HepG2 (cell line): ENCODE results near the gene ST8SIA2. TPM values are rescaled to one million over a fixed set of nuclear protein-coding genes. Genes with fewer than 3 reads are reported as not detected.

Experiments used
- ATAC-seq: fragments of 200-7000 bp; cut with Tn5 transposase; 3 replicates; pipeline ENCODE4 v1.9.1; 2020; ENCODE audit warnings: mild to moderate bottlenecking, moderate library complexity
- BruUV-seq: library from RNA; stranded (reverse); fragments of 400-500 nt; replicated peaks from 2 replicates; lab custom pipeline; 2021; lab: Mats Ljungman, UMichigan
- CTCF ChIA-PET: fragments of 300-600 bp; formaldehyde crosslinking; extraction: SDS; loops from one replicate; lab custom pipeline; 2021; ENCODE audit warnings: low total read pairs, inconsistent platforms, low intra/inter-chr PET ratio; lab: Yijun Ruan, JAX
- POLR2A ChIA-PET: fragments of 350-600 bp; sonication (Branson Sonifier 250); formaldehyde crosslinking; loops from one replicate; lab custom pipeline; 2020; ENCODE audit warnings: antibody characterized with exemption, inconsistent platforms; lab: Yijun Ruan, JAX
- DNase-seq: peaks from one replicate; pipeline ENCODE4 v3.0.0-alpha.2; 2015; ENCODE audit warnings: low spot score
- FAIRE-seq: peaks from 3 replicates; lab custom pipeline; 2011; peaks lifted over from hg19 to GRCh38; lab: Jason Lieb, UNC
- H2AFZ ChIP-seq: one replicate; pipeline ENCODE4 v1.6.1; 2011; ENCODE audit warnings: low read length, inconsistent platforms
- H3K27ac ChIP-seq: fragments of 300-600 bp; 3 replicates; pipeline ENCODE4 v1.8.0; 2011; ENCODE audit warnings: mixed run types, mild to moderate bottlenecking, mixed read lengths, low read length, inconsistent platforms; ENCODE audit not compliant: insufficient read depth; ENCODE audit errors: extremely low read length
- H3K27me3 ChIP-seq, 2 experiments: fragments of 200-600 bp in 1 of 2; 2 replicates in 1 of 2; 3 replicates in 1 of 2; pipeline versions ENCODE4 v1.6.0 to v1.8.0; 2011; ENCODE audit warnings: low read length in 2 of 2, mild to moderate bottlenecking in 2 of 2, moderate library complexity in 2 of 2, inconsistent platforms in 1 of 2; ENCODE audit not compliant: insufficient read depth in 2 of 2, control insufficient read depth in 1 of 2
- H3K36me3 ChIP-seq, 2 experiments: fragments of 200-600 bp in 1 of 2; replicated peaks in 1 of 2; 2 replicates in 1 of 2; 3 replicates in 1 of 2; pipeline versions ENCODE4 v1.5.1 to v1.8.0; 2011; ENCODE audit warnings: low read length in 2 of 2, inconsistent platforms in 1 of 2; ENCODE audit not compliant: insufficient read depth in 2 of 2, control insufficient read depth in 1 of 2
- H3K4me1 ChIP-seq: 2 replicates; pipeline ENCODE4 v1.5.1; 2012; ENCODE audit warnings: low read length, inconsistent platforms; ENCODE audit not compliant: insufficient read depth
- H3K4me2 ChIP-seq: 2 replicates; pipeline ENCODE4 v1.6.0; 2011; ENCODE audit warnings: low read depth, low read length, inconsistent platforms
- H3K4me3 ChIP-seq, 3 experiments: fragments of 200-600 bp in 1 of 3; sonication (generic), shearing (Covaris generic) in 1 of 3; replicated peaks in 1 of 3; 2 replicates each; pipeline ENCODE4 v1.5.1; 2011 to 2016; ENCODE audit warnings: low read length in 3 of 3, inconsistent platforms in 2 of 3, low read depth in 2 of 3, mild to moderate bottlenecking in 2 of 3, control low read depth in 1 of 3, mixed read lengths in 1 of 3; ENCODE audit not compliant: insufficient read depth in 1 of 3
- H3K79me2 ChIP-seq: one replicate; pipeline ENCODE4 v1.6.1; 2011; ENCODE audit warnings: low read length, inconsistent platforms; ENCODE audit not compliant: insufficient read depth
- H3K9ac ChIP-seq: 2 replicates; pipeline ENCODE4 v1.6.0; 2011; ENCODE audit warnings: mild to moderate bottlenecking, low read depth, low read length, inconsistent platforms; ENCODE audit not compliant: insufficient read depth
- H3K9me3 ChIP-seq: 2 replicates; pipeline ENCODE4 v1.5.1; 2012; ENCODE audit warnings: mild to moderate bottlenecking, low read length
- H4K20me1 ChIP-seq: 2 replicates; pipeline ENCODE4 v1.6.0; 2011; ENCODE audit warnings: inconsistent platforms, mild to moderate bottlenecking, low read length, moderate library complexity; ENCODE audit not compliant: insufficient read depth
- BORCS8-MEF2B ChIP-seq: sonication (generic); formaldehyde crosslinking; IDR thresholded peaks from 2 replicates; pipeline ENCODE4 v1.8.0; 2022; ENCODE audit warnings: mild to moderate bottlenecking, missing genetic modification reagents
- GATAD2A ChIP-seq: IDR thresholded peaks from 2 replicates; pipeline ENCODE4 v1.6.1; 2016
- IRX3 ChIP-seq: sonication (generic); formaldehyde crosslinking; IDR thresholded peaks from 2 replicates; pipeline ENCODE4 v1.8.1; 2023; ENCODE audit warnings: mild to moderate bottlenecking, low read depth, missing genetic modification reagents, borderline replicate concordance
- MAFK ChIP-seq, 2 experiments: IDR thresholded peaks in 1 of 2; conservative IDR thresholded peaks in 1 of 2; 2 replicates each; pipeline ENCODE4 v1.6.1; 2011; ENCODE audit warnings: improper control_type of control experiment in 2 of 2, low read length in 2 of 2
- RAD21 ChIP-seq: fragments of 450-650 bp; formaldehyde crosslinking; IDR thresholded peaks from 2 replicates; pipeline ENCODE4 v1.5.0; 2020; ENCODE audit warnings: mild to moderate bottlenecking
- RFXAP ChIP-seq: sonication (generic); formaldehyde crosslinking; IDR thresholded peaks from 2 replicates; pipeline ENCODE4 v1.4.0; 2020; ENCODE audit warnings: missing genetic modification reagents, borderline replicate concordance
- SRY ChIP-seq: sonication (generic); formaldehyde crosslinking; IDR thresholded peaks from 2 replicates; pipeline ENCODE4 v1.8.0; 2022; ENCODE audit warnings: mild to moderate bottlenecking, missing genetic modification reagents
- ZBTB1 ChIP-seq: sonication (generic); formaldehyde crosslinking; IDR thresholded peaks from 2 replicates; pipeline ENCODE4 v1.4.0; 2020; ENCODE audit warnings: missing genetic modification reagents, borderline replicate concordance
- ZNF20 ChIP-seq: sonication (generic); formaldehyde crosslinking; IDR thresholded peaks from 2 replicates; pipeline ENCODE4 v1.4.0; 2020; ENCODE audit warnings: mild to moderate bottlenecking, moderate library complexity, missing genetic modification reagents
- ZNF224 ChIP-seq: sonication (generic); formaldehyde crosslinking; IDR thresholded peaks from 2 replicates; pipeline ENCODE4 v1.5.0; 2020; ENCODE audit warnings: mild to moderate bottlenecking, missing genetic modification reagents
- ZNF331 ChIP-seq: sonication (generic); formaldehyde crosslinking; IDR thresholded peaks from 2 replicates; pipeline ENCODE4 v1.4.0; 2020; ENCODE audit warnings: missing genetic modification reagents
- ZNF460 ChIP-seq: sonication (generic); formaldehyde crosslinking; IDR thresholded peaks from 2 replicates; pipeline ENCODE4 v1.5.1; 2020; ENCODE audit warnings: missing genetic modification reagents, mild to moderate bottlenecking, borderline replicate concordance
- ZNF577 ChIP-seq: sonication (generic); formaldehyde crosslinking; IDR thresholded peaks from 2 replicates; pipeline ENCODE4 v1.4.0; 2020; ENCODE audit warnings: mild to moderate bottlenecking, low read depth, missing genetic modification reagents, borderline replicate concordance
- ZNF703 ChIP-seq: sonication (generic); formaldehyde crosslinking; IDR thresholded peaks from 2 replicates; pipeline ENCODE4 v1.5.1; 2020; ENCODE audit warnings: missing genetic modification reagents, mild to moderate bottlenecking, moderate library complexity, borderline replicate concordance
- ZNF878 ChIP-seq: sonication (generic); formaldehyde crosslinking; IDR thresholded peaks from 2 replicates; pipeline ENCODE4 v1.8.1; 2023; ENCODE audit warnings: mild to moderate bottlenecking, missing genetic modification reagents, moderate library complexity
- WGBS: methylation state at CpG from one replicate; pipeline ENCODE4 v1.1.6; 2017; ENCODE audit warnings: low lambda C conversion rate; 5-methylcytosine and 5-hydroxymethylcytosine counted together
- in situ Hi-C: cut with HindIII; loops from 2 replicates; pipeline ENCODE4 v1.10.0; 2017; ENCODE audit warnings: low pct_unique_long_range_greater_than_20kb; ENCODE audit not compliant: extremely low pct_ligation_motif_present
- intact Hi-C: fragments of 100-400 bp; cut with micrococcal nuclease; formaldehyde crosslinking; loops from one replicate; pipeline ENCODE4 v1.10.0; 2022; ENCODE audit not compliant: unreplicated experiment
- polyA plus RNA-seq, 8 experiments: library from polyadenylated mRNA; depleted of rRNA in 3 of 8; stranded (reverse) in 7 of 8; unstranded in 1 of 8; fragments of >200 nt; fragmentation: Illumina TruSeq in 4 of 8; extraction: Trizol in 4 of 8; gene quantifications; 2 replicates each; pipeline versions ENCODE4 v1.2.1 to v1.2.3, GENCODE V29; 2011 to 2016; ENCODE audit warnings: low read depth in 4 of 8, missing spikeins in 1 of 8, mixed read lengths in 1 of 8; ENCODE audit not compliant: insufficient read depth in 1 of 8
- total RNA-seq, 5 experiments: library from RNA; depleted of rRNA; stranded (reverse); fragments of >200 nt; fragmentation: Illumina TruSeq; extraction: Trizol; gene quantifications; 2 replicates each; pipeline ENCODE4 v1.2.3, GENCODE V29; 2016; ENCODE audit warnings: low read depth in 1 of 5
- TF ChIP-seq, protein P1 (sequence below): sonication (generic); formaldehyde crosslinking; IDR thresholded peaks from 2 replicates; pipeline ENCODE4 v1.5.0; 2020; ENCODE audit warnings: missing genetic modification reagents
- TF ChIP-seq, protein P2 (sequence below): sonication (generic); formaldehyde crosslinking; IDR thresholded peaks from 2 replicates; pipeline ENCODE4 v1.4.0; 2020; ENCODE audit warnings: mild to moderate bottlenecking, missing genetic modification reagents

Gene ST8SIA2
- total and polyA plus RNA-seq, 2 of the 13 experiments (the other 11 are each of a cell fraction or from before 2014, with no cell fraction given), result not detected

DNA sequence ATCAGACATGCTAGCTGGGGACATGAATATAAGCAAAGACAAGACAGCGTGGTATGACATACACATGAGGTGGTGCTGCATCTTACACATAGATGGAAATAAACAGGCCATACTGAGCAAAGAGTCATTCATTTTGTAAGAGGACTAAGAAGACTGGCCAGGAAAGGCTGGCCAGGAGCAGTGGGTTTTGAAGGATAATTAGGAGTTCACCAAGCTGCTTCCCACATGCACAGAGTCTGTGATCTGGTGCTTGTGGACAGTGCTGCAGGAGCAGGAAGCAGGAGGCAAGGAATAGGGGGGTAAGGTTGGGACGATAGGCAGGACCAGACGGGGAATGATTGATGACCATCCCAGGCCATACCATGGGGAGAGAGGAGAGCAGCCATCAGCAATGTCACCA lies 41.5 kb downstream of the ST8SIA2 start:
- Histone ChIP-seq H3K9ac (no peak overlapping the region), H3K79me2 (no peaks in the 10 kb centered on the region), H3K27me3 (peaks cover 3 to 46% of the 10 kb centered on the region in 2 experiments; a peak in 3 of 5 replicates), H3K9me3 (no peaks in the 10 kb centered on the region), H3K4me3 (no peak overlapping the region), H3K4me2 (no peak overlapping the region), H2AFZ (no peak overlapping the region), H4K20me1 (no peaks in the 10 kb centered on the region), H3K27ac (no peak overlapping the region), H3K4me1 (no peaks in the 10 kb centered on the region), H3K36me3 (no peaks in the 10 kb centered on the region)
- DNase-seq, result no peak
- intact Hi-C loops (no loop called here), in situ Hi-C loops (no loop called here)
- CTCF ChIA-PET, result no interaction called here
- no peak for ATAC-seq
- no peak for FAIRE-seq
- POLR2A ChIA-PET, result no interaction called here
- 0% methylated on average over 3 of the region's 3 CpGs for WGBS
- TF ChIP-seq ZNF703 (CRISPR knock-in tag) (no peak), RFXAP (CRISPR knock-in tag) (no peak), BORCS8-MEF2B (no peak), ZNF20 (no peak), ZNF460 (CRISPR knock-in tag) (no peak), ZNF577 (no peak), MAFK (conservative IDR thresholded peaks at IDR 0.05 in 1 of 2, IDR thresholded peaks at IDR 0.05 in 1 of 2; ENCODE audit: low read length in 2 of 2) (no peak), IRX3 (no peak), RAD21 (CRISPR knock-in tag) (no peak), ZNF331 (CRISPR knock-in tag) (no peak), ZBTB1 (CRISPR knock-in tag) (no peak), ZNF878 (CRISPR knock-in tag) (no peak), ZNF224 (CRISPR knock-in tag) (no peak), GATAD2A (CRISPR knock-in tag) (no peak), SRY (no peak)
- TF ChIP-seq, protein P1, sequence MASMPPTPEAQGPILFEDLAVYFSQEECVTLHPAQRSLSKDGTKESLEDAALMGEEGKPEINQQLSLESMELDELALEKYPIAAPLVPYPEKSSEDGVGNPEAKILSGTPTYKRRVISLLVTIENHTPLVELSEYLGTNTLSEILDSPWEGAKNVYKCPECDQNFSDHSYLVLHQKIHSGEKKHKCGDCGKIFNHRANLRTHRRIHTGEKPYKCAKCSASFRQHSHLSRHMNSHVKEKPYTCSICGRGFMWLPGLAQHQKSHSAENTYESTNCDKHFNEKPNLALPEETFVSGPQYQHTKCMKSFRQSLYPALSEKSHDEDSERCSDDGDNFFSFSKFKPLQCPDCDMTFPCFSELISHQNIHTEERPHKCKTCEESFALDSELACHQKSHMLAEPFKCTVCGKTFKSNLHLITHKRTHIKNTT (CRISPR knock-in tag), result no peak
- TF ChIP-seq, protein P2, sequence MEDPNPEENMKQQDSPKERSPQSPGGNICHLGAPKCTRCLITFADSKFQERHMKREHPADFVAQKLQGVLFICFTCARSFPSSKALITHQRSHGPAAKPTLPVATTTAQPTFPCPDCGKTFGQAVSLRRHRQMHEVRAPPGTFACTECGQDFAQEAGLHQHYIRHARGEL, result no peak
- no TSS peak for BruUV-seq
